OCI-LY7 (cell line): ENCODE results near the gene NGDN.

ENCODE experiments used
- EZH2phosphoT487 ChIP-seq: fragments of 200-600 bp; sonication (generic); IDR thresholded peaks from 2 replicates; pipeline ENCODE4 v1.6.1; 2018; ENCODE audit warnings: low read depth, borderline replicate concordance, mild to moderate bottlenecking, mixed run types, antibody characterized with exemption, low read length, moderate library complexity, mixed read lengths
- TF ChIP-seq, protein P1 (sequence below): fragments of 200-600 bp; sonication (generic); conservative IDR thresholded peaks from 2 replicates; pipeline ENCODE4 v1.5.1; 2014; ENCODE audit warnings: mild to moderate bottlenecking, antibody characterized with exemption, low read length, moderate library complexity, mixed read lengths

DNA sequence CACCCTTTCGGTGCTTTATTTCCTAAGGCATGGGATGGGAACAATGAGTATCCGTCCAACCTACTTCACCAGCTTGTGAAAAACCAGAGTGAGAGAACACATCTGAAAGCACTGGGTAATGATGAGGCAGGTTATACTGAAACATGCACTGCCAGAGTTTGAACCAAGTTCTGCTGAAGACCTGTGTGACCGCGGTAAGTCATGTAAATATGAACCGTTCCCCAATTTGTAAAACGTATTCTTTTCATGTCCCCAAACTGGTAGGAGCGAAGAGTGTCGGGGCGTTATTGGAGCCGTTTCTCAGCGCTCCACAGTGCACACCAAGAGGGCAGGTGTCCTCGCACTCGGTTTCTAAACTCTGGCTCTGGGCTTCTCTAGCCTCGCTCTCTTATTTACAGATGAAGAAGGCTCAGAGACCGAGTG, 788 bp upstream of the NGDN start:
- TF ChIP-seq, protein P1, sequence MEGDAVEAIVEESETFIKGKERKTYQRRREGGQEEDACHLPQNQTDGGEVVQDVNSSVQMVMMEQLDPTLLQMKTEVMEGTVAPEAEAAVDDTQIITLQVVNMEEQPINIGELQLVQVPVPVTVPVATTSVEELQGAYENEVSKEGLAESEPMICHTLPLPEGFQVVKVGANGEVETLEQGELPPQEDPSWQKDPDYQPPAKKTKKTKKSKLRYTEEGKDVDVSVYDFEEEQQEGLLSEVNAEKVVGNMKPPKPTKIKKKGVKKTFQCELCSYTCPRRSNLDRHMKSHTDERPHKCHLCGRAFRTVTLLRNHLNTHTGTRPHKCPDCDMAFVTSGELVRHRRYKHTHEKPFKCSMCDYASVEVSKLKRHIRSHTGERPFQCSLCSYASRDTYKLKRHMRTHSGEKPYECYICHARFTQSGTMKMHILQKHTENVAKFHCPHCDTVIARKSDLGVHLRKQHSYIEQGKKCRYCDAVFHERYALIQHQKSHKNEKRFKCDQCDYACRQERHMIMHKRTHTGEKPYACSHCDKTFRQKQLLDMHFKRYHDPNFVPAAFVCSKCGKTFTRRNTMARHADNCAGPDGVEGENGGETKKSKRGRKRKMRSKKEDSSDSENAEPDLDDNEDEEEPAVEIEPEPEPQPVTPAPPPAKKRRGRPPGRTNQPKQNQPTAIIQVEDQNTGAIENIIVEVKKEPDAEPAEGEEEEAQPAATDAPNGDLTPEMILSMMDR: no peak
- TF ChIP-seq EZH2phosphoT487: no peak
